Gastroesophageal sphincter (tissue), 4 donors: ENCODE data around the gene DHCR24. TPM values are rescaled to one million over a fixed set of nuclear protein-coding genes. Genes with fewer than 3 reads are reported as not detected.

Source experiments
- ATAC-seq: fragments of 150-250 bp; one replicate; pipeline ENCODE4 v1.9.1; 2016; ENCODE audit warnings: mild to moderate bottlenecking, moderate library complexity
- H3K27ac ChIP-seq, 4 donors: fragments of 200-600 bp; sonication (generic) in 3 of 4; 1 replicate in 3 of 4; 2 replicates in 1 of 4; pipeline ENCODE4 v1.5.1; 2016 to 2019
- H3K27me3 ChIP-seq: fragments of 200-600 bp; sonication (generic); one replicate; pipeline ENCODE4 v1.5.1; 2019
- H3K36me3 ChIP-seq, 2 donors: fragments of 200-600 bp; sonication (generic); one replicate each; pipeline ENCODE4 v1.5.1; 2019; ENCODE audit warnings: control low read depth in 1 of 2
- H3K4me1 ChIP-seq, 3 donors: fragments of 200-600 bp; sonication (generic); 1 replicate in 2 of 3; 2 replicates in 1 of 3; pipeline ENCODE4 v1.5.1; 2016 to 2019; ENCODE audit warnings: control low read depth in 2 of 3
- H3K4me3 ChIP-seq, 2 donors: fragments of 200-600 bp; sonication (generic); one replicate each; pipeline ENCODE4 v1.5.1; 2019; ENCODE audit warnings: mild to moderate bottlenecking in 1 of 2, moderate library complexity in 1 of 2
- H3K9me3 ChIP-seq, 3 donors: fragments of 200-600 bp; sonication (generic); one replicate each; pipeline ENCODE4 v1.5.1; 2017 to 2019; ENCODE audit warnings: control low read depth in 2 of 3
- EP300 ChIP-seq: sonication (generic); formaldehyde crosslinking; IDR thresholded peaks from one replicate; pipeline ENCODE4 v1.6.1; 2017; ENCODE audit warnings: antibody characterized with exemption, mild to moderate bottlenecking
- POLR2A ChIP-seq, 2 donors: fragments of 450-650 bp; IDR thresholded peaks; one replicate each; pipeline ENCODE4 v1.6.1; 2017; ENCODE audit warnings: antibody characterized with exemption in 2 of 2, mild to moderate bottlenecking in 2 of 2, moderate library complexity in 1 of 2
- POLR2AphosphoS5 ChIP-seq: sonication (generic); formaldehyde crosslinking; IDR thresholded peaks from one replicate; pipeline ENCODE4 v1.6.1; 2017; ENCODE audit warnings: antibody characterized with exemption
- WGBS, 2 donors: methylation state at CpG; one replicate each; pipeline ENCODE4 v1.1.5; 2018; ENCODE audit warnings: low coverage in 1 of 2; 5-methylcytosine and 5-hydroxymethylcytosine counted together
- total RNA-seq, 4 donors: library from RNA; depleted of rRNA; stranded (reverse); fragments of >200 nt; gene quantifications; one replicate each; pipeline ENCODE4 v1.1.0, GENCODE V29; 2016
- TF ChIP-seq, protein P1 (sequence below), 4 experiments: fragments of 200-600 bp in 2 of 4; fragments of 450-650 bp in 2 of 4; sonication (generic) in 1 of 4; IDR thresholded peaks; one replicate each; pipeline ENCODE4 v1.5.1; 2017 to 2019; ENCODE audit warnings: antibody characterized with exemption in 4 of 4, mild to moderate bottlenecking in 2 of 4, moderate library complexity in 2 of 4

Gene DHCR24
- total RNA-seq, 4 donors from 2014 or later = 7.9 to 31.9 (median 15.9) TPM

DNA sequence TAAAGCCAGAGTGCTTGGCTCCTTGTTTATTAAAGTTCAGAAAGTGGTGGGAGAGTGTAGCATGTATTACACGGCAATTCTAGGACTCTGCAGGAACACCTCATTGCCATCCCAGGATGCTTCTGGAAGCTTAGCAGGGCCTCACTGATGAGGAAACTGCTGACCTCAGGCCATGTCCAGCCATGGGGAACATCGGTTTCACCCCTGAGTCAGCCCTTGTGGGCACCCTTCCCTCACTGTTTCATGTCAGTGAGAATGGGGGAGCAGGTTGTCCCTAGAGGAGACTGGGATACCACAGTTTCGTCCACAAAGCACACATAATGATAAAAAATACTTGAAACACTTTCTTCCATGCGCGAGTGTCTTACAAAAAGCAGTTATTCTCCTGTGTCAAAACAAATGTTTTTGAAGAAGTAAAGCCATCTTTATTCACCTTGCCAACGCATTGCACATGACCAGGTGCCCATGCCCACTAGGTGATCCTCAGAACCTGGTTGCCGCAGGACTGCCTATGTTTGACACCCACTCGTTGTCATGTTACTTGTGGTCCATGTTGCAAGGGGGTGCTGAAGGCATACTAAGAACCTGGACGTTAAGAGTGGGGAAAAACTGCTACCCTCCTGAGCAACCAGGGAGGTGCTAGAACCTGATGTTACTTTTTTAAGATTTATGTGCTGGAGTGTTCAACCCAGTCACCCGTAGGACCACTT is 44.6 kb downstream of the DHCR24 start:
- TF ChIP-seq, protein P1, sequence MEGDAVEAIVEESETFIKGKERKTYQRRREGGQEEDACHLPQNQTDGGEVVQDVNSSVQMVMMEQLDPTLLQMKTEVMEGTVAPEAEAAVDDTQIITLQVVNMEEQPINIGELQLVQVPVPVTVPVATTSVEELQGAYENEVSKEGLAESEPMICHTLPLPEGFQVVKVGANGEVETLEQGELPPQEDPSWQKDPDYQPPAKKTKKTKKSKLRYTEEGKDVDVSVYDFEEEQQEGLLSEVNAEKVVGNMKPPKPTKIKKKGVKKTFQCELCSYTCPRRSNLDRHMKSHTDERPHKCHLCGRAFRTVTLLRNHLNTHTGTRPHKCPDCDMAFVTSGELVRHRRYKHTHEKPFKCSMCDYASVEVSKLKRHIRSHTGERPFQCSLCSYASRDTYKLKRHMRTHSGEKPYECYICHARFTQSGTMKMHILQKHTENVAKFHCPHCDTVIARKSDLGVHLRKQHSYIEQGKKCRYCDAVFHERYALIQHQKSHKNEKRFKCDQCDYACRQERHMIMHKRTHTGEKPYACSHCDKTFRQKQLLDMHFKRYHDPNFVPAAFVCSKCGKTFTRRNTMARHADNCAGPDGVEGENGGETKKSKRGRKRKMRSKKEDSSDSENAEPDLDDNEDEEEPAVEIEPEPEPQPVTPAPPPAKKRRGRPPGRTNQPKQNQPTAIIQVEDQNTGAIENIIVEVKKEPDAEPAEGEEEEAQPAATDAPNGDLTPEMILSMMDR (IDR thresholded peaks at IDR 0.05) = no peak
- no peak for TF ChIP-seq POLR2A (IDR thresholded peaks at IDR 0.05)
- no peak for TF ChIP-seq POLR2AphosphoS5
- TF ChIP-seq EP300 = no peak
- WGBS, 2 donors = 87 to 94% methylated on average over 3 to 7 of the region's 10 CpGs
- Histone ChIP-seq H3K27ac (no peak overlapping the region), H3K4me1 (no peaks in the 10 kb centered on the region), H3K4me3 (no peak overlapping the region), H3K27me3 (no peaks in the 10 kb centered on the region), H3K36me3 (no peaks in the 10 kb centered on the region), H3K9me3 (no peaks in the 10 kb centered on the region)
- ATAC-seq = no peak

DNA sequence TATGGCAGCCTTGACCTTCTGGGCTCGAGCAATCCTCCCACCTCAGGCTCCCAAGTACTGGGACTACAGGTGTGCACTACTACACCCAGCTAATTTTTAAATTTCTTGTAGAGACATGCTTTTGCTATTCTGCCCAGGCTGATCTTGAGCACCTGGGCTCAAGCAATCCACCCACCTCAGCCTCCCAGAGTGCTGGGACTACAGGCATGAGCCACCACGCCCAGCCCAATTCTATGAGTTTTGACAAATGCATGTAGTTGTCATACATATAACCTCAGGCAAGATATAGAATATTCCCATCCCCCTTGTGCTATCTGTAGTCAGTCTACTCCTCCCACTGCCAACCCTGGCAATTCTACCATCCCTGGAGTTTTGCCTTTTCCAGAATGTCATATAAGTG is 47.2 kb downstream of the DHCR24 start:
- TF ChIP-seq, protein P1 (IDR thresholded peaks at IDR 0.05) = no peak
- TF ChIP-seq POLR2A (IDR thresholded peaks at IDR 0.05) (no peak), POLR2AphosphoS5 (no peak)
- Histone ChIP-seq H3K4me1 (no peaks in the 10 kb centered on the region), H3K27ac (no peak overlapping the region), H3K9me3 (no peaks in the 10 kb centered on the region), H3K36me3 (no peaks in the 10 kb centered on the region), H3K27me3 (no peaks in the 10 kb centered on the region), H3K4me3 (no peak overlapping the region)
- WGBS, 2 donors = 49 to 70% methylated on average over 2 of the region's 2 CpGs
- no peak for ATAC-seq

DNA sequence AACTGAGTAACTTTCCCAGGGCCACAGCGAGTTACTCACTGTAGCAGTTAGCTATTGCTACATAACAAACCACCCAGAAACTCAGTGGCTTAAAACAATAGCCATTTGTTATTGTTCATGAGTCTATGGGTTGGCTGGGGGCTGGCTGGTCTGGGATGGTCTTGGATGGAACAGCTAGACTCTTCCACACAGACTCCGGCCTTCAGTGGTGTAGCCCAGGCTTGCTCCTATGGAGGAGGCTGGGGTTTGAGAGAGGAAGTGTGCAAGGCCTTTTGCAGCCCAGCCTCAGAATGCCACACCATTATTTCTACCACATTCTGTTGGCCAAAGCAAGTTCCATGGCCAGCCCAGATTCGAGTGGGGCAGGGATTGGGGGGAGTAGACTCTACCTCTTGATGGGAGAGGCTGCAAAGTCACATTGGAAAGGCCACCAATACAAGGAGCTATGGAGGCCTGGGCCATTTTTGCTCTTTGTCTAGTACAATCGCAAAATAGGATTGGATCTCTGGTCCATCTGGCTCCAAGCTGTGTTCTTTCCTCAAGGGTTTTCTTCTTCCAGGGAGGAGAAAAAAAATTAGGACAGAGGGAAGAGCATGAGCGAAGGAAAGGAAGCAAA is 48.3 kb downstream of the DHCR24 start:
- Histone ChIP-seq H3K27ac (no peak overlapping the region), H3K4me3 (no peak overlapping the region), H3K36me3 (no peaks in the 10 kb centered on the region), H3K27me3 (no peaks in the 10 kb centered on the region), H3K4me1 (no peaks in the 10 kb centered on the region), H3K9me3 (no peaks in the 10 kb centered on the region)
- 85 to 100% methylated on average over 3 to 5 of the region's 5 CpGs for WGBS, 2 donors
- TF ChIP-seq EP300 (no peak), POLR2AphosphoS5 (no peak), POLR2A (IDR thresholded peaks at IDR 0.05) (no peak)
- TF ChIP-seq, protein P1 (IDR thresholded peaks at IDR 0.05) = no peak
- no peak for ATAC-seq

DNA sequence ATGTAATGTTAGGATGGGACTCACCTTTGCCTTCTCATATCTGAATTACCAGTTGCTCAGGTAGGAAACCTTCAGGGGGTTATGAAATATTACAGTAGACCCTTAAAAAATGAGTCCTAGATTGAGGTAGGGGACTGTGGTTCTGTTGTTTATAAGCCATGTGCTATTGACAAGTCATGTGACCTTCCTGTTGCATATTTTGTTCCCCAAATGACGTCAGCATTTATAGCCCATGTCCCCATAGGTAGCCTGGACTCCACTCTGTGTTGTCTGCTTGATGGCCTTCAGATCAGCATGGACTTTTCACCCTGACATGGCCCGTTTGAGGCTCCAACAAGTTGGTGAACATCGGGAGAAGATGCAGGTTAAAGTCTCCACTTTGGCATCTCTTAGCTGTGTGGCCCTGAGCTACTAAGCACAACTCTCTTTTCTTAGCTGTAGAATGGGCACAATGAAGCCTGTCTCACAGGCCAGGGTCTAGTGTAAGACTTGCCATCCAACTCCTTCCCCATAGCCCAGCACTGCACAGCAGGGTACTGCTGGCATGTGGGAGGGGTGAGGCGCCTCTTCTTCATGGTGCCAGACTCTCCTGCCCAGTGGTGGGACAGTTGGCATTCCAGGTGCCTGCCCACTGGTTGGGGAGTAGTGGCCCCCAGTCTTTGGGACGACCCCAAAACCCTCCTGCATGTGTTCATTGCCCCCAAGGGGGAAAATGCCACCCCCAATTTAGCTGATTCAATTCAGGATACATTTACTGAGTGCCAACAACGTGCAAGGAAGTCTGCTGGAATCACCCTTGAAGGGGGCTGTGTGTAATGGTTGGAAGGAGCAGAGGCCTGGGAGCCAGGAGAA is 49.8 kb downstream of the DHCR24 start:
- no peak overlapping the region for H3K27ac ChIP-seq
- TF ChIP-seq POLR2A (IDR thresholded peaks at IDR 0.05) (no peak), POLR2AphosphoS5 (no peak), EP300 (no peak)
- TF ChIP-seq, protein P1 (IDR thresholded peaks at IDR 0.05) = no peak
- H3K4me1 ChIP-seq = no peaks in the 10 kb centered on the region
- no peaks in the 10 kb centered on the region for H3K27me3 ChIP-seq
- no peaks in the 10 kb centered on the region for H3K36me3 ChIP-seq
- no peak overlapping the region for H3K4me3 ChIP-seq
- peaks cover 0 to under 1% (median 0%) of the 10 kb centered on the region in 3 donors for H3K9me3 ChIP-seq
- 41% methylated on average over 2 of the region's 6 CpGs; no CpG with 5 or more reads in 1 of the 2 donors for WGBS, 2 donors
- no peak for ATAC-seq
